PC-9 (cell line): Measurements from ENCODE around the gene ULBP1. TPM values are rescaled to one million over a fixed set of nuclear protein-coding genes. Genes with fewer than 3 reads are reported as not detected.
"Not testable (repeated sequence)": the region's sequence is repeated elsewhere in the genome, so short reads cannot be mapped to it uniquely, and the experiment has no call there.

Source experiments
- BruUV-seq: library from RNA; stranded (reverse); fragments of 400-500 nt; replicated peaks from 2 replicates; lab custom pipeline; 2021; lab: Mats Ljungman, UMichigan
- CTCF ChIA-PET: fragments of 300-600 bp; sonication (Branson Sonifier 250); formaldehyde crosslinking; loops from one replicate; lab custom pipeline; 2022; ENCODE audit warnings: antibody characterized with exemption; lab: Charles Lee
- POLR2A ChIA-PET: fragments of 300-600 bp; sonication (Branson Sonifier 250); formaldehyde crosslinking; loops from one replicate; lab custom pipeline; 2022; ENCODE audit warnings: antibody characterized with exemption; ENCODE audit not compliant: unreplicated experiment; lab: Charles Lee
- DNase-seq, 2 experiments: peaks; one replicate each; pipeline versions ENCODE4 v3.0.0 to v3.0.0-alpha.2; 2015 to 2022; ENCODE audit warnings: mixed read lengths in 1 of 2
- H2AFZ ChIP-seq: fragments of 200-600 bp; sonication (generic); 2 replicates; pipeline ENCODE4 v1.8.1; 2017; ENCODE audit warnings: antibody characterized with exemption
- H3F3A ChIP-seq: fragments of 200-600 bp; sonication (generic); 2 replicates; pipeline ENCODE4 v1.8.1; 2017; ENCODE audit warnings: antibody characterized with exemption, mild to moderate bottlenecking, low read depth; ENCODE audit not compliant: insufficient read depth
- H3K27ac ChIP-seq: fragments of 200-600 bp; sonication (generic); 2 replicates; pipeline ENCODE4 v1.6.1; 2016; ENCODE audit warnings: mixed run types
- H3K27me3 ChIP-seq: fragments of 200-600 bp; sonication (generic); 2 replicates; pipeline ENCODE4 v1.6.1; 2016; ENCODE audit warnings: low read depth, mixed run types; ENCODE audit not compliant: insufficient read depth
- H3K36me3 ChIP-seq: fragments of 200-600 bp; sonication (generic); 2 replicates; pipeline ENCODE4 v1.6.1; 2016; ENCODE audit warnings: low read depth, mixed run types
- H3K4me1 ChIP-seq: fragments of 200-600 bp; sonication (generic); replicated peaks from 2 replicates; pipeline ENCODE4 v1.6.1; 2016; ENCODE audit warnings: mixed run types; ENCODE audit not compliant: insufficient read depth
- H3K4me2 ChIP-seq: fragments of 200-600 bp; sonication (generic); 2 replicates; pipeline ENCODE4 v1.6.1; 2017; ENCODE audit warnings: mixed run types
- H3K4me3 ChIP-seq: fragments of 200-600 bp; sonication (generic); 2 replicates; pipeline ENCODE4 v1.6.1; 2016; ENCODE audit warnings: mixed run types
- H3K79me2 ChIP-seq: fragments of 200-600 bp; sonication (generic); 2 replicates; pipeline ENCODE4 v1.6.1; 2017; ENCODE audit warnings: low read depth, mixed run types
- H3K9me2 ChIP-seq: fragments of 200-600 bp; sonication (generic); 2 replicates; pipeline ENCODE4 v1.8.1; 2017; ENCODE audit warnings: mild to moderate bottlenecking; ENCODE audit not compliant: insufficient read depth
- H3K9me3 ChIP-seq: fragments of 200-600 bp; sonication (generic); 2 replicates; pipeline ENCODE4 v1.8.1; 2016; ENCODE audit warnings: low read depth; ENCODE audit not compliant: insufficient read depth
- H4K20me1 ChIP-seq: fragments of 200-600 bp; sonication (generic); 2 replicates; pipeline ENCODE4 v1.8.1; 2017; ENCODE audit not compliant: insufficient read depth
- CTCF ChIP-seq: fragments of 200-600 bp; sonication (generic); conservative IDR thresholded peaks from 2 replicates; pipeline ENCODE4 v1.6.1; 2017; ENCODE audit warnings: mixed run types, antibody characterized with exemption, mild to moderate bottlenecking, moderate library complexity
- EZH2 ChIP-seq: fragments of 200-600 bp; sonication (generic); IDR thresholded peaks from 2 replicates; pipeline ENCODE4 v1.8.0; 2017; ENCODE audit warnings: antibody characterized with exemption, low read depth
- intact Hi-C: fragments of 100-400 bp; cut with micrococcal nuclease; formaldehyde crosslinking; loops from one replicate; pipeline ENCODE4 v1.10.0; 2022; ENCODE audit not compliant: unreplicated experiment
- total RNA-seq: library from RNA; stranded (reverse); gene quantifications from 2 replicates; pipeline ENCODE4 v1.2.3, GENCODE V29; 2021

Gene ULBP1
- total RNA-seq, 1 experiment from 2014 or later: 3.3 TPM

GRCh38 chr6:149935668-149936067 lies 28.1 kb upstream of the ULBP1 start:
- Histone ChIP-seq H3F3A (no peaks in the 10 kb centered on the region; the same call in 1 of the 2 replicates), H3K4me1 (peaks cover 24% of the 10 kb centered on the region), H4K20me1 (no peaks in the 10 kb centered on the region), H3K4me2 (no peak overlapping the region), H3K9me3 (no peaks in the 10 kb centered on the region), H3K27me3 (no peaks in the 10 kb centered on the region), H3K36me3 (no peaks in the 10 kb centered on the region), H3K27ac (no peak overlapping the region), H3K4me3 (no peak overlapping the region), H2AFZ (no peak overlapping the region), H3K9me2 (no peaks in the 10 kb centered on the region), H3K79me2 (no peaks in the 10 kb centered on the region)
- intact Hi-C loops: loop anchor here (2.0 to 10.0 kb wide), 4 partner anchors 69 to 1399 kb away; no protein-coding TSS in a partner anchor
- BruUV-seq: no TSS peak
- CTCF ChIA-PET: interaction anchor here (0.5 kb wide), 1 partner anchor 107 kb away, joined by 3 read pairs; no protein-coding TSS in a partner anchor
- POLR2A ChIA-PET: no interaction called here
- no peak for DNase-seq
- TF ChIP-seq CTCF: no peak
- TF ChIP-seq EZH2: no peak

- Histone ChIP-seq H3K27me3 (no peaks in the 10 kb centered on the region), H4K20me1 (no peaks in the 10 kb centered on the region), H3K4me2 (no peak overlapping the region), H3K4me1 (peaks cover 24% of the 10 kb centered on the region), H3K36me3 (no peaks in the 10 kb centered on the region), H3K4me3 (no peak overlapping the region), H3K79me2 (no peaks in the 10 kb centered on the region), H3F3A (no peaks in the 10 kb centered on the region; the same call in 1 of the 2 replicates), H3K9me3 (no peaks in the 10 kb centered on the region), H3K27ac (no peak overlapping the region), H3K9me2 (no peaks in the 10 kb centered on the region), H2AFZ (no peak overlapping the region)
- CTCF ChIA-PET: no interaction called here
- POLR2A ChIA-PET: no interaction called here
- DNase-seq: no peak
- intact Hi-C loops: loop anchor here (5.0 to 10.0 kb wide), 2 partner anchors 401 to 1398 kb away; no protein-coding TSS in a partner anchor
- TF ChIP-seq EZH2 (no peak), CTCF (no peak)
- BruUV-seq: no TSS peak
Observed at GRCh38 chr6:149936743-149937142, 27.0 kb upstream of the ULBP1 start.

GRCh38 chr6:149938013-149938570 lies 25.7 kb upstream of the ULBP1 start:
- POLR2A ChIA-PET, H3K27ac ChIP-seq, CTCF ChIA-PET, H3F3A ChIP-seq, DNase-seq, H3K27me3 ChIP-seq, H3K36me3 ChIP-seq, H4K20me1 ChIP-seq, H3K9me3 ChIP-seq, BruUV-seq, H3K79me2 ChIP-seq, H3K9me2 ChIP-seq: not testable (repeated sequence)
- Histone ChIP-seq H3K4me3 (peak overlapping the region; percentile 68), H2AFZ (peak overlapping the region; percentile 96), H3K4me2 (peak overlapping the region; percentile 99), H3K4me1 (peaks cover 14% of the 10 kb centered on the region)
- intact Hi-C loops: loop anchor here (5.0 to 10.0 kb wide), 2 partner anchors 399 to 1397 kb away; no protein-coding TSS in a partner anchor
- peak; percentile 54 for TF ChIP-seq CTCF
